ENCODE data around the gene MORF4L2.
"Not testable (repeated sequence)": the region's sequence is repeated elsewhere in the genome, so short reads cannot be mapped to it uniquely, and the experiment has no call there.

MORF4L2 gene

GRCh38 chrX:103678199-103678993 is 8.1 kb downstream of the MORF4L2 start:
- no peak for DNase-seq

GRCh38 chrX:103674531-103675454 is 11.7 kb downstream of the MORF4L2 start:
- no peak for DNase-seq

GRCh38 chrX:103669745-103670144 is 16.8 kb downstream of the MORF4L2 start:
- DNase-seq: no peak

GRCh38 chrX:103666202-103667107 is 20.0 kb downstream of the MORF4L2 start:
- no peak for DNase-seq

- DNase-seq: no peak
Measured at GRCh38 chrX:103663981-103664762, 22.3 kb downstream of the MORF4L2 start.

GRCh38 chrX:103659460-103659859 is 27.0 kb downstream of the MORF4L2 start:
- DNase-seq: not testable (repeated sequence)

GRCh38 chrX:103658681-103659433 is 27.6 kb downstream of the MORF4L2 start:
- DNase-seq: no peak

GRCh38 chrX:103657066-103657465 is 29.4 kb downstream of the MORF4L2 start:
- DNase-seq: not testable (repeated sequence)

- no peak for DNase-seq
Measured at GRCh38 chrX:103656617-103657016, 29.9 kb downstream of the MORF4L2 start.

GRCh38 chrX:103655230-103656000 is 31.1 kb downstream of the MORF4L2 start:
- DNase-seq: not testable (repeated sequence)

GRCh38 chrX:103651151-103651773 is 35.2 kb downstream of the MORF4L2 start:
- DNase-seq: no peak

GRCh38 chrX:103647630-103648029 is 38.9 kb downstream of the MORF4L2 start:
- DNase-seq: no peak

GRCh38 chrX:103644125-103644524 is 42.4 kb downstream of the MORF4L2 start:
- no peak for DNase-seq

GRCh38 chrX:103640401-103641155 is 45.9 kb downstream of the MORF4L2 start:
- no peak for DNase-seq

GRCh38 chrX:103638479-103639346 is 47.8 kb downstream of the MORF4L2 start:
- DNase-seq: not testable (repeated sequence)

GRCh38 chrX:103637604-103638338 is 48.7 kb downstream of the MORF4L2 start:
- DNase-seq: no peak

- no peak for DNase-seq
Measured at GRCh38 chrX:103635436-103635835, 51.1 kb downstream of the MORF4L2 start.
